Panc1 (cell line): ENCODE data around the gene CUX1. TPM values are rescaled to one million over a fixed set of nuclear protein-coding genes. Genes with fewer than 3 reads are reported as not detected.

Experiments used
- ATAC-seq: fragments of 200-7000 bp; cut with Tn5 transposase; 2 replicates; pipeline ENCODE4 v1.9.1; 2020; ENCODE audit warnings: mild to moderate bottlenecking, moderate library complexity
- BruUV-seq: library from RNA; stranded (reverse); fragments of 400-500 nt; replicated peaks from 2 replicates; lab custom pipeline; 2021; lab: Mats Ljungman, UMichigan
- CTCF ChIA-PET: fragments of 300-600 bp; sonication (Branson Sonifier 250); formaldehyde crosslinking; loops from one replicate; lab custom pipeline; 2022; ENCODE audit warnings: antibody characterized with exemption; lab: Charles Lee
- POLR2A ChIA-PET: fragments of 300-600 bp; sonication (Branson Sonifier 250); formaldehyde crosslinking; loops from one replicate; lab custom pipeline; 2022; ENCODE audit warnings: antibody characterized with exemption; lab: Charles Lee
- DNase-seq: peaks from one replicate; pipeline ENCODE4 v3.0.0-alpha.2; 2010; ENCODE audit warnings: low read depth, low spot score
- H3K27ac ChIP-seq: 2 replicates; pipeline ENCODE4 v1.5.1; 2011; ENCODE audit warnings: mild to moderate bottlenecking, low read length, inconsistent platforms
- H3K27me3 ChIP-seq: fragments of 200-500 bp; sonication (Bioruptor generic); 2 replicates; pipeline ENCODE4 v1.6.0; 2014; ENCODE audit warnings: low read length, inconsistent platforms; ENCODE audit not compliant: control insufficient read depth, insufficient read depth
- H3K36me3 ChIP-seq: fragments of 200-500 bp; sonication (Bioruptor generic); 2 replicates; pipeline ENCODE4 v1.5.1; 2014; ENCODE audit warnings: inconsistent platforms, mild to moderate bottlenecking, low read length, moderate library complexity; ENCODE audit not compliant: control insufficient read depth, insufficient read depth
- H3K4me1 ChIP-seq: 2 replicates; pipeline ENCODE4 v1.5.1; 2011; ENCODE audit warnings: inconsistent platforms, mild to moderate bottlenecking, low read length, moderate library complexity; ENCODE audit not compliant: control insufficient read depth, insufficient read depth
- H3K4me3 ChIP-seq, 2 experiments: 2 replicates each; pipeline ENCODE4 v1.5.1; 2011 to 2012; ENCODE audit warnings: low read depth in 2 of 2, low read length in 2 of 2, mild to moderate bottlenecking in 2 of 2, inconsistent platforms in 1 of 2, moderate library complexity in 1 of 2
- H3K9me3 ChIP-seq: fragments of 200-500 bp; sonication (Bioruptor generic); 2 replicates; pipeline ENCODE4 v1.5.1; 2014; ENCODE audit warnings: low read depth, mild to moderate bottlenecking, inconsistent platforms, low read length, moderate library complexity; ENCODE audit not compliant: control insufficient read depth, insufficient read depth
- CTCF ChIP-seq: fragments of 450-650 bp; IDR thresholded peaks from 2 replicates; pipeline ENCODE4 v1.5.1; 2017; ENCODE audit warnings: mild to moderate bottlenecking
- POLR2AphosphoS5 ChIP-seq: IDR thresholded peaks from 2 replicates; pipeline ENCODE4 v1.6.1; 2012; ENCODE audit warnings: mild to moderate bottlenecking, low read depth, low read length, moderate library complexity
- SIN3A ChIP-seq: IDR thresholded peaks from 2 replicates; pipeline ENCODE4 v1.6.1; 2012; ENCODE audit warnings: low read depth, mild to moderate bottlenecking, low read length, moderate library complexity, borderline replicate concordance; ENCODE audit not compliant: insufficient read depth
- TCF7L2 ChIP-seq: IDR thresholded peaks from 2 replicates; pipeline ENCODE4 v1.6.1; 2011; ENCODE audit warnings: mild to moderate bottlenecking, low read depth, low read length, inconsistent platforms
- in situ Hi-C: cut with HindIII; loops from 2 replicates; pipeline ENCODE4 v1.10.0; 2016; ENCODE audit warnings: low sequenced_read_pairs, low pct_unique_long_range_greater_than_20kb
- intact Hi-C: fragments of 100-400 bp; cut with micrococcal nuclease; formaldehyde crosslinking; loops from one replicate; pipeline ENCODE4 v1.10.0; 2022; ENCODE audit not compliant: unreplicated experiment
- total RNA-seq: library from RNA; stranded (reverse); gene quantifications from one replicate; pipeline ENCODE4 v1.2.1, GENCODE V29; 2021; ENCODE audit not compliant: unreplicated experiment
- TF ChIP-seq, protein P1 (sequence below), 2 experiments: IDR thresholded peaks; 2 replicates each; pipeline ENCODE4 v1.6.1; 2011 to 2012; ENCODE audit warnings: low read depth in 2 of 2, control low read depth in 1 of 2, low read length in 1 of 2, mild to moderate bottlenecking in 1 of 2, moderate library complexity in 1 of 2; ENCODE audit not compliant: insufficient read depth in 1 of 2

Gene CUX1
- total RNA-seq, 1 experiment from 2014 or later = 50.9 TPM

DNA sequence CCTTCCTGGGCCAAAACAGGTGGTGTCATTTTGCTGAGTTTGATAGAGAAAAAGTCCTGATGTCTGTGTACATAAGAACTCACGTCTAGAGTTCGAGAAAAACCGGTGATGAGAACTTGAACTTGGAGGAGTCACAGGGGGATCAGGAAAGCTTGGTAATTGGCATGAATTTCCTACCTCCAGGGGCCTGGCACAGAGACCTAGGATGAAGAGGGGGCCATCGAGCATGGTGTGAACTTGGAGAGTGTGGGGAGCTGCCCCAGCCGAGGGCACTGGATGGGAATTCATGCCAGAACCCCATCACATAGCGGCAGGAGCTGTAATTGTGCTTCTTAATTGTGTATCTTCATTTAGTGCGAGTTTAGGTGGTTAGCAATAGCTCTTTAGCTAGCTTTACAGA is 82.2 kb downstream of the CUX1 start:
- no peaks in the 10 kb centered on the region for H3K36me3 ChIP-seq
- intact Hi-C loops (no loop called here), in situ Hi-C loops (no loop called here)
- ChIA-PET CTCF (no interaction called here), POLR2A (no interaction called here)
- DNase-seq = no peak
- H3K4me1 ChIP-seq = 0 out of 2 replicates have a peak, but pooled peaks cover 4% of the 10 kb centered on the region
- no peak overlapping the region for H3K4me3 ChIP-seq
- no peaks in the 10 kb centered on the region for H3K27me3 ChIP-seq
- H3K9me3 ChIP-seq = no peaks in the 10 kb centered on the region
- no peak for ATAC-seq
- BruUV-seq = no TSS peak
- TF ChIP-seq CTCF (no peak), TCF7L2 (no peak), SIN3A (no peak), POLR2AphosphoS5 (no peak)
- TF ChIP-seq, protein P1, sequence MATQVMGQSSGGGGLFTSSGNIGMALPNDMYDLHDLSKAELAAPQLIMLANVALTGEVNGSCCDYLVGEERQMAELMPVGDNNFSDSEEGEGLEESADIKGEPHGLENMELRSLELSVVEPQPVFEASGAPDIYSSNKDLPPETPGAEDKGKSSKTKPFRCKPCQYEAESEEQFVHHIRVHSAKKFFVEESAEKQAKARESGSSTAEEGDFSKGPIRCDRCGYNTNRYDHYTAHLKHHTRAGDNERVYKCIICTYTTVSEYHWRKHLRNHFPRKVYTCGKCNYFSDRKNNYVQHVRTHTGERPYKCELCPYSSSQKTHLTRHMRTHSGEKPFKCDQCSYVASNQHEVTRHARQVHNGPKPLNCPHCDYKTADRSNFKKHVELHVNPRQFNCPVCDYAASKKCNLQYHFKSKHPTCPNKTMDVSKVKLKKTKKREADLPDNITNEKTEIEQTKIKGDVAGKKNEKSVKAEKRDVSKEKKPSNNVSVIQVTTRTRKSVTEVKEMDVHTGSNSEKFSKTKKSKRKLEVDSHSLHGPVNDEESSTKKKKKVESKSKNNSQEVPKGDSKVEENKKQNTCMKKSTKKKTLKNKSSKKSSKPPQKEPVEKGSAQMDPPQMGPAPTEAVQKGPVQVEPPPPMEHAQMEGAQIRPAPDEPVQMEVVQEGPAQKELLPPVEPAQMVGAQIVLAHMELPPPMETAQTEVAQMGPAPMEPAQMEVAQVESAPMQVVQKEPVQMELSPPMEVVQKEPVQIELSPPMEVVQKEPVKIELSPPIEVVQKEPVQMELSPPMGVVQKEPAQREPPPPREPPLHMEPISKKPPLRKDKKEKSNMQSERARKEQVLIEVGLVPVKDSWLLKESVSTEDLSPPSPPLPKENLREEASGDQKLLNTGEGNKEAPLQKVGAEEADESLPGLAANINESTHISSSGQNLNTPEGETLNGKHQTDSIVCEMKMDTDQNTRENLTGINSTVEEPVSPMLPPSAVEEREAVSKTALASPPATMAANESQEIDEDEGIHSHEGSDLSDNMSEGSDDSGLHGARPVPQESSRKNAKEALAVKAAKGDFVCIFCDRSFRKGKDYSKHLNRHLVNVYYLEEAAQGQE (IDR thresholded peaks at IDR 0.05; ENCODE audit: insufficient read depth in 1 of 2, low read depth in 2 of 2, low read length in 1 of 2) = no peak
- H3K27ac ChIP-seq = no peak overlapping the region

DNA sequence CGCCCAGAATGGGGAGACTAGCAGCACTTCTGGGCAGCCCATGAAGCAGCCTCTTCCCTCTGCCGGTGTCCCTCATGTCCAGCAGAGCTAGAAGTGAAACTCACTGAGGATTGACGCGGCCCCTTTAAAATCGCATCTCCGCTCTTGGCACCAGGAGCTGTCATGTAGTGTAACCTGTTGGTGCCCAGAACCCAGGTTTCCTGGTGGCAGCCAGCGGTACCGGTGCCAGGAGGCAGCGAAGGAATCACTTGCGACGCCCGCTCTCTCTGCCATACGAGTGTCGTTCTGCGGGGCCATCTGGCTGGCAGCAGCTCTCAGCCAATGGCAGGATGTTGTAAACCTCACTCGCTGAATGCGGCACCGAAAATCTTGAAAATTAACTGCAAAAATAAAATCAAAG is 82.7 kb downstream of the CUX1 start:
- no peaks in the 10 kb centered on the region for H3K36me3 ChIP-seq
- no peaks in the 10 kb centered on the region for H3K9me3 ChIP-seq
- no peak overlapping the region for H3K27ac ChIP-seq
- H3K4me3 ChIP-seq = no peak overlapping the region
- TF ChIP-seq TCF7L2 (no peak), POLR2AphosphoS5 (no peak), CTCF (no peak), SIN3A (no peak)
- TF ChIP-seq, protein P1 (IDR thresholded peaks at IDR 0.05; ENCODE audit: insufficient read depth in 1 of 2, low read depth in 2 of 2, low read length in 1 of 2) = no peak
- intact Hi-C loops (no loop called here), in situ Hi-C loops (no loop called here)
- ChIA-PET POLR2A (interaction anchor here (0.6 kb wide), 1 partner anchor 311 kb away, joined by 10 read pairs; no protein-coding TSS in a partner anchor), CTCF (no interaction called here)
- 0 out of 2 replicates have a peak, but pooled peaks cover 4% of the 10 kb centered on the region for H3K4me1 ChIP-seq
- ATAC-seq (no peak), DNase-seq (no peak)
- BruUV-seq = no TSS peak
- no peaks in the 10 kb centered on the region for H3K27me3 ChIP-seq
